HepG2 (cell line): ENCODE results near the gene UTS2R. TPM values are rescaled to one million over a fixed set of nuclear protein-coding genes. Genes with fewer than 3 reads are reported as not detected.

Experiments used
- ATF4 ChIP-seq, 2 experiments: fragments of 450-650 bp in 1 of 2; sonication (generic) in 1 of 2; formaldehyde crosslinking; IDR thresholded peaks; 2 replicates each; pipeline versions ENCODE4 v1.5.0 to v1.8.0; 2020 to 2022; ENCODE audit warnings: mild to moderate bottlenecking in 1 of 2, missing genetic modification reagents in 1 of 2
- CENPX ChIP-seq: sonication (generic); formaldehyde crosslinking; IDR thresholded peaks from 2 replicates; pipeline ENCODE4 v1.9.0; 2021; ENCODE audit warnings: mild to moderate bottlenecking, missing genetic modification reagents, moderate library complexity
- DBP ChIP-seq: sonication (generic); formaldehyde crosslinking; IDR thresholded peaks from 2 replicates; pipeline ENCODE4 v1.4.0; 2020; ENCODE audit warnings: missing genetic modification reagents; ENCODE audit errors: not compliant biosample characterization
- FOXK1 ChIP-seq: sonication (generic); formaldehyde crosslinking; IDR thresholded peaks from 2 replicates; pipeline ENCODE4 v1.4.0; 2020; ENCODE audit warnings: low read depth, missing genetic modification reagents, borderline replicate concordance
- FOXP4 ChIP-seq: sonication (generic); formaldehyde crosslinking; IDR thresholded peaks from 2 replicates; pipeline ENCODE4 v1.4.0; 2020; ENCODE audit warnings: missing genetic modification reagents
- HMGXB3 ChIP-seq: sonication (generic); formaldehyde crosslinking; IDR thresholded peaks from 2 replicates; pipeline ENCODE4 v1.4.0; 2020; ENCODE audit warnings: missing genetic modification reagents, borderline replicate concordance
- KLF6 ChIP-seq: IDR thresholded peaks from 2 replicates; pipeline ENCODE4 v1.8.0; 2016; ENCODE audit warnings: missing biosample characterization, missing genetic modification reagents
- LRRFIP1 ChIP-seq: sonication (generic); formaldehyde crosslinking; conservative IDR thresholded peaks from 2 replicates; pipeline ENCODE4 v1.4.0; 2020; ENCODE audit warnings: missing genetic modification reagents
- NFYC ChIP-seq: IDR thresholded peaks from 2 replicates; pipeline ENCODE4 v1.6.1; 2016; ENCODE audit warnings: missing genetic modification reagents, missing compliant biosample characterization
- ZC3H4 ChIP-seq: sonication (generic); formaldehyde crosslinking; IDR thresholded peaks from 2 replicates; pipeline ENCODE4 v1.4.0; 2020; ENCODE audit warnings: missing genetic modification reagents, borderline replicate concordance
- ZNF253 ChIP-seq: sonication (generic); formaldehyde crosslinking; IDR thresholded peaks from 2 replicates; pipeline ENCODE4 v1.8.0; 2022; ENCODE audit warnings: mild to moderate bottlenecking, missing genetic modification reagents, borderline replicate concordance
- ZNF335 ChIP-seq: sonication (generic); formaldehyde crosslinking; IDR thresholded peaks from 2 replicates; pipeline ENCODE4 v1.4.0; 2020; ENCODE audit warnings: missing genetic modification reagents
- ZNF431 ChIP-seq: sonication (generic); formaldehyde crosslinking; IDR thresholded peaks from 2 replicates; pipeline ENCODE4 v1.9.0; 2022; ENCODE audit warnings: missing genetic modification reagents, low read depth, mild to moderate bottlenecking, borderline replicate concordance
- ZNF441 ChIP-seq: sonication (generic); formaldehyde crosslinking; IDR thresholded peaks from 2 replicates; pipeline ENCODE4 v1.7.0; 2021; ENCODE audit warnings: missing genetic modification reagents, borderline replicate concordance
- ZNF484 ChIP-seq: sonication (generic); formaldehyde crosslinking; IDR thresholded peaks from 2 replicates; pipeline ENCODE4 v1.5.1; 2020; ENCODE audit warnings: mild to moderate bottlenecking, low read depth, missing genetic modification reagents, borderline replicate concordance
- ZNF737 ChIP-seq: sonication (generic); formaldehyde crosslinking; IDR thresholded peaks from 2 replicates; pipeline ENCODE4 v1.5.0; 2020; ENCODE audit warnings: missing genetic modification reagents, mild to moderate bottlenecking, borderline replicate concordance
- ZSCAN31 ChIP-seq: sonication (generic); formaldehyde crosslinking; IDR thresholded peaks from 2 replicates; pipeline ENCODE4 v1.5.0; 2020; ENCODE audit warnings: low read depth, mild to moderate bottlenecking, missing genetic modification reagents
- polyA plus RNA-seq, 8 experiments: library from polyadenylated mRNA; depleted of rRNA in 3 of 8; stranded (reverse) in 7 of 8; unstranded in 1 of 8; fragments of >200 nt; fragmentation: Illumina TruSeq in 4 of 8; extraction: Trizol in 4 of 8; gene quantifications; 2 replicates each; pipeline versions ENCODE4 v1.2.1 to v1.2.3, GENCODE V29; 2011 to 2016; ENCODE audit warnings: low read depth in 4 of 8, missing spikeins in 1 of 8, mixed read lengths in 1 of 8; ENCODE audit not compliant: insufficient read depth in 1 of 8
- total RNA-seq, 5 experiments: library from RNA; depleted of rRNA; stranded (reverse); fragments of >200 nt; fragmentation: Illumina TruSeq; extraction: Trizol; gene quantifications; 2 replicates each; pipeline ENCODE4 v1.2.3, GENCODE V29; 2016; ENCODE audit warnings: low read depth in 1 of 5

UTS2R gene
- total and polyA plus RNA-seq, 2 of the 13 experiments (the other 11 are each of a cell fraction or from before 2014, with no cell fraction given) = 0.13 to 0.15 TPM

GRCh38 chr17:82342361-82343079 is 29.0 kb upstream of the UTS2R start (continued):
- TF ChIP-seq HMGXB3 (CRISPR knock-in tag) (0 out of 2 replicates have a peak, but pooled peaks have one; percentile 16), ZNF335 (CRISPR knock-in tag) (0 out of 2 replicates have a peak, but pooled peaks have one; percentile 29), ZNF484 (CRISPR knock-in tag) (no peak), KLF6 (0 out of 2 replicates have a peak, but pooled peaks have one; percentile 32), NFYC (CRISPR knock-in tag) (no peak), ZNF253 (CRISPR knock-in tag) (no peak), CENPX (CRISPR knock-in tag) (no peak), ZNF431 (CRISPR knock-in tag) (no peak), FOXP4 (peak; percentile 33; the same call in 1 of the 2 replicates), ZNF441 (CRISPR knock-in tag) (no peak), ZNF737 (CRISPR knock-in tag) (no peak), ATF4 (CRISPR knock-in tag; IDR thresholded peaks at IDR 0.05) (no peak), FOXK1 (no peak), LRRFIP1 (CRISPR knock-in tag) (no peak), DBP (CRISPR knock-in tag) (no peak), ZSCAN31 (CRISPR knock-in tag) (0 out of 2 replicates have a peak, but pooled peaks have one; percentile 40), ZC3H4 (CRISPR knock-in tag) (0 out of 2 replicates have a peak, but pooled peaks have one; percentile 19)
